HEK293 (cell line): ENCODE measurements around the gene GALNT10.

Experiments
- CTCF ChIA-PET: fragments of 350-600 bp; formaldehyde crosslinking; extraction: SDS; loops from one replicate; lab custom pipeline; 2021; ENCODE audit warnings: antibody characterized with exemption; lab: Yijun Ruan, JAX
- POLR2A ChIA-PET: fragments of 300-600 bp; formaldehyde crosslinking; extraction: SDS; loops from one replicate; lab custom pipeline; 2020; ENCODE audit warnings: antibody characterized with exemption, inconsistent platforms; lab: Yijun Ruan, JAX
- H3K27ac ChIP-seq: fragments of 200-500 bp; sonication (Bioruptor generic); 2 replicates; pipeline ENCODE4 v1.5.1; 2014; ENCODE audit warnings: low read depth, low read length, control low read depth, inconsistent platforms; ENCODE audit errors: extremely low read depth
- H3K36me3 ChIP-seq, 2 experiments: fragments of 200-500 bp in 1 of 2; sonication (Bioruptor generic) in 1 of 2; 1 replicate in 1 of 2; 2 replicates in 1 of 2; pipeline ENCODE4 v1.5.1; 2014 to 2017; ENCODE audit warnings: inconsistent platforms in 2 of 2, low read length in 2 of 2; ENCODE audit not compliant: control insufficient read depth in 2 of 2, insufficient read depth in 1 of 2
- H3K4me1 ChIP-seq: fragments of 200-500 bp; sonication (Bioruptor generic); 2 replicates; pipeline ENCODE4 v1.5.1; 2014; ENCODE audit warnings: mild to moderate bottlenecking, low read length, inconsistent platforms; ENCODE audit not compliant: control insufficient read depth, insufficient read depth
- H3K4me3 ChIP-seq: 2 replicates; pipeline ENCODE4 v1.5.1; 2011; ENCODE audit warnings: low read depth, mild to moderate bottlenecking, control low read depth, low read length, moderate library complexity
- H3K9me3 ChIP-seq: fragments of 200-500 bp; sonication (Bioruptor generic); 2 replicates; pipeline ENCODE4 v1.5.1; 2014; ENCODE audit warnings: low read depth, low read length, inconsistent platforms; ENCODE audit not compliant: control insufficient read depth, insufficient read depth
- GLI2 ChIP-seq: fragments of 450-650 bp; formaldehyde crosslinking; IDR thresholded peaks from 2 replicates; pipeline ENCODE4; 2017; ENCODE audit warnings: missing biosample characterization, missing genetic modification characterization, low read depth, borderline replicate concordance
- KLF7 ChIP-seq: fragments of 450-650 bp; formaldehyde crosslinking; IDR thresholded peaks from 2 replicates; pipeline ENCODE4 v1.5.1; 2016; ENCODE audit warnings: missing biosample characterization, missing genetic modification characterization, borderline replicate concordance
- OVOL3 ChIP-seq: fragments of 450-650 bp; formaldehyde crosslinking; IDR thresholded peaks from 2 replicates; pipeline ENCODE4 v1.5.1; 2016; ENCODE audit warnings: missing biosample characterization, missing genetic modification characterization
- SALL2 ChIP-seq: fragments of 450-650 bp; formaldehyde crosslinking; IDR thresholded peaks from 2 replicates; pipeline ENCODE4 v1.5.0; 2017; ENCODE audit warnings: missing biosample characterization, mild to moderate bottlenecking, missing genetic modification characterization, borderline replicate concordance
- TRIM28 ChIP-seq: IDR thresholded peaks from 2 replicates; pipeline ENCODE4 v1.6.1; 2011; ENCODE audit warnings: low read length, control low read depth, borderline replicate concordance
- YY1 ChIP-seq: fragments of 450-650 bp; formaldehyde crosslinking; IDR thresholded peaks from 2 replicates; pipeline ENCODE4 v1.5.1; 2018; ENCODE audit warnings: missing biosample characterization, missing genetic modification characterization
- ZBTB1 ChIP-seq: fragments of 450-650 bp; formaldehyde crosslinking; IDR thresholded peaks from 2 replicates; pipeline ENCODE4 v1.5.1; 2016; ENCODE audit warnings: missing biosample characterization, missing genetic modification characterization
- ZFHX2 ChIP-seq: fragments of 450-650 bp; formaldehyde crosslinking; conservative IDR thresholded peaks from 2 replicates; pipeline ENCODE4 v1.5.1; 2016; ENCODE audit warnings: missing biosample characterization, missing genetic modification characterization
- ZNF132 ChIP-seq: fragments of 450-650 bp; formaldehyde crosslinking; IDR thresholded peaks from 2 replicates; pipeline ENCODE4 v1.5.1; 2017; ENCODE audit warnings: missing biosample characterization, missing genetic modification characterization, borderline replicate concordance
- ZNF148 ChIP-seq: fragments of 450-650 bp; formaldehyde crosslinking; IDR thresholded peaks from 2 replicates; pipeline ENCODE4 v1.5.0; 2017; ENCODE audit warnings: missing biosample characterization, missing genetic modification characterization, borderline replicate concordance
- ZNF16 ChIP-seq: fragments of 450-650 bp; formaldehyde crosslinking; IDR thresholded peaks from 2 replicates; pipeline ENCODE4 v1.5.1; 2016; ENCODE audit warnings: low read depth, missing biosample characterization, missing genetic modification characterization
- ZNF169 ChIP-seq: fragments of 450-650 bp; formaldehyde crosslinking; IDR thresholded peaks from 2 replicates; pipeline ENCODE4 v1.5.1; 2016; ENCODE audit warnings: missing biosample characterization, missing genetic modification characterization
- ZNF211 ChIP-seq: fragments of 450-650 bp; formaldehyde crosslinking; IDR thresholded peaks from 2 replicates; pipeline ENCODE4 v1.5.1; 2016; ENCODE audit warnings: low read depth, missing biosample characterization, missing genetic modification characterization
- ZNF223 ChIP-seq: fragments of 450-650 bp; formaldehyde crosslinking; IDR thresholded peaks from 2 replicates; pipeline ENCODE4 v1.5.1; 2016; ENCODE audit warnings: missing biosample characterization, missing genetic modification characterization
- ZNF26 ChIP-seq: fragments of 450-650 bp; formaldehyde crosslinking; IDR thresholded peaks from 2 replicates; pipeline ENCODE4 v1.5.1; 2016; ENCODE audit warnings: missing biosample characterization, missing genetic modification characterization
- ZNF335 ChIP-seq: fragments of 450-650 bp; formaldehyde crosslinking; conservative IDR thresholded peaks from 2 replicates; pipeline ENCODE4 v1.5.1; 2016; ENCODE audit warnings: missing biosample characterization, missing genetic modification characterization
- ZNF341 ChIP-seq: fragments of 450-650 bp; formaldehyde crosslinking; IDR thresholded peaks from 2 replicates; pipeline ENCODE4; 2016; ENCODE audit warnings: low read depth, missing biosample characterization, missing genetic modification characterization
- ZNF37A ChIP-seq: fragments of 450-650 bp; IDR thresholded peaks from 2 replicates; pipeline ENCODE4 v1.5.1; 2018; ENCODE audit warnings: missing biosample characterization, missing genetic modification characterization
- ZNF404 ChIP-seq: fragments of 450-650 bp; formaldehyde crosslinking; IDR thresholded peaks from 2 replicates; pipeline ENCODE4 v1.5.1; 2017; ENCODE audit warnings: missing biosample characterization, missing genetic modification characterization
- ZNF433 ChIP-seq: fragments of 450-650 bp; formaldehyde crosslinking; IDR thresholded peaks from 2 replicates; pipeline ENCODE4 v1.5.1; 2016; ENCODE audit warnings: missing biosample characterization, missing genetic modification characterization, low read depth
- ZNF501 ChIP-seq: fragments of 450-650 bp; formaldehyde crosslinking; IDR thresholded peaks from 2 replicates; pipeline ENCODE4 v1.5.1; 2016; ENCODE audit warnings: missing biosample characterization, missing genetic modification characterization
- ZNF626 ChIP-seq: fragments of 450-650 bp; sonication (Bioruptor Pico); formaldehyde crosslinking; IDR thresholded peaks from 2 replicates; pipeline ENCODE4 v1.5.1; 2018; ENCODE audit warnings: missing biosample characterization, missing genetic modification characterization, inconsistent platforms
- ZNF76 ChIP-seq: fragments of 450-650 bp; formaldehyde crosslinking; IDR thresholded peaks from 2 replicates; pipeline ENCODE4; 2016; ENCODE audit warnings: low read depth, missing biosample characterization, missing genetic modification characterization, borderline replicate concordance
- TF ChIP-seq, protein P1 (sequence below): fragments of 450-650 bp; formaldehyde crosslinking; IDR thresholded peaks from 2 replicates; pipeline ENCODE4 v1.5.1; 2017; ENCODE audit warnings: missing biosample characterization, missing genetic modification characterization
- TF ChIP-seq, protein P2 (sequence below): fragments of 450-650 bp; formaldehyde crosslinking; conservative IDR thresholded peaks from 2 replicates; pipeline ENCODE4 v1.5.1; 2016; ENCODE audit warnings: low read depth, missing biosample characterization, missing genetic modification characterization

The GALNT10 gene

DNA sequence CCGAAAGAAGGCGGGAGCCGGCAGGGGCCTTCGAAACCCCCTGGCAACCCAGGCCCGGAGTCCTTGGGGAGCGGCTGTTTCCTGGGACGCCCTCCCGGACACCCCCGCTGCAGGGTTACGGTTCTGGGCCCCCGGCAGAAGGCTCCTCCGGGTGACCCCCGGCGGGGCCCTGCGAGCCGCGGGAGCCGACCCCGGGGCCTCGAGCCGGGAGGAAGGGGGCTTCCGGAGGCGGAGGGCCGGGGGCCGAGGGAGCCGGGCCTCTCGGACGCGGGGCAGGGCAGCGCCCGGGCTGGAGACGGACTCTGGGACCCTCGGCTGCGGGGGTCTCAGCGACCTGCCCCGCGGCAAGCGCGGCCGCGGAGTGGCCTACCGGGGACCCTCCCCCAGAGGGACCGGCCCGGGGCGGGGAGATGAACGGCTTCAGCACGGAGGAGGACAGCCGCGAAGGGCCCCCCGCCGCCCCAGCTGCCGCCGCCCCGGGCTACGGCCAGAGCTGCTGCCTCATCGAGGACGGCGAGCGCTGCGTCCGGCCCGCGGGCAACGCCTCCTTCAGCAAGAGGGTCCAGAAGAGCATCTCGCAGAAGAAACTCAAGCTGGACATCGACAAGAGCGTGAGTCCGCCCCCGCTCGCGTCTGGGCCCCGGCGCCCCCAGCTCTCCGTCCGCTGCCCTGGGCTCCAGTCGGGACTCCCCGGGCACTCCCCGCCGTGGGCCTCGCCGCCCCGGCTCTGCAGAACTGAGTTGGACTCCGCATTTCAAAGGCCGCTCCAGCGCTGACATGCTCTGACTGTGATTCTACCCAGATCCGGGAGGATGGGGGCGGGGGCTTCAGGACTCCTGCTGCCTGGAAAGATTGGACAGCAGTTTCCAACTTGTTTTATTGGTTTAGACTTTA is 255.9 kb downstream of the GALNT10 start:
- peaks cover 8 to 37% of the 10 kb centered on the region in 2 experiments; a peak in 2 of 3 replicates for H3K36me3 ChIP-seq
- peak overlapping the region; percentile 87 for H3K27ac ChIP-seq
- H3K4me3 ChIP-seq: peak overlapping the region; percentile 88
- H3K4me1 ChIP-seq: peaks cover 12% of the 10 kb centered on the region; the same call in 1 of the 2 replicates
- ChIA-PET POLR2A (interaction anchor here (0.6 to 0.9 kb wide), 2 partner anchors 8 to 169 kb away, joined by 3 to 4 read pairs; no protein-coding TSS in a partner anchor), CTCF (interaction anchor here (1.1 kb wide), 1 partner anchor 42 kb away, joined by 3 read pairs; no protein-coding TSS in a partner anchor)
- no peaks in the 10 kb centered on the region for H3K9me3 ChIP-seq
- TF ChIP-seq ZNF26 (tag by site-specific recombination) (no peak), OVOL3 (tag by site-specific recombination) (no peak), ZNF148 (tag by site-specific recombination) (no peak), ZNF335 (tag by site-specific recombination) (peak; percentile 63; the same call in 1 of the 2 replicates), ZNF501 (tag by site-specific recombination) (peak; percentile 75; the same call in 1 of the 2 replicates), ZNF223 (tag by site-specific recombination) (no peak), ZNF76 (tag by site-specific recombination) (0 out of 2 replicates have a peak, but pooled peaks have one; percentile 14), ZNF132 (tag by site-specific recombination) (no peak), ZNF169 (tag by site-specific recombination) (no peak), ZNF211 (tag by site-specific recombination) (no peak), TRIM28 (no peak), ZNF37A (tag by site-specific recombination) (no peak), ZNF433 (tag by site-specific recombination) (no peak), ZNF341 (tag by site-specific recombination) (no peak), SALL2 (tag by site-specific recombination) (no peak), KLF7 (0 out of 2 replicates have a peak, but pooled peaks have one; percentile 21), ZFHX2 (tag by site-specific recombination) (peak; percentile 48), GLI2 (tag by site-specific recombination) (no peak), YY1 (no peak), ZNF16 (no peak), ZNF404 (tag by site-specific recombination) (no peak), ZBTB1 (tag by site-specific recombination) (no peak), ZNF626 (tag by site-specific recombination) (no peak)
- TF ChIP-seq, protein P1, sequence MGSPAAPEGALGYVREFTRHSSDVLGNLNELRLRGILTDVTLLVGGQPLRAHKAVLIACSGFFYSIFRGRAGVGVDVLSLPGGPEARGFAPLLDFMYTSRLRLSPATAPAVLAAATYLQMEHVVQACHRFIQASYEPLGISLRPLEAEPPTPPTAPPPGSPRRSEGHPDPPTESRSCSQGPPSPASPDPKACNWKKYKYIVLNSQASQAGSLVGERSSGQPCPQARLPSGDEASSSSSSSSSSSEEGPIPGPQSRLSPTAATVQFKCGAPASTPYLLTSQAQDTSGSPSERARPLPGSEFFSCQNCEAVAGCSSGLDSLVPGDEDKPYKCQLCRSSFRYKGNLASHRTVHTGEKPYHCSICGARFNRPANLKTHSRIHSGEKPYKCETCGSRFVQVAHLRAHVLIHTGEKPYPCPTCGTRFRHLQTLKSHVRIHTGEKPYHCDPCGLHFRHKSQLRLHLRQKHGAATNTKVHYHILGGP (tag by site-specific recombination): no peak
- TF ChIP-seq, protein P2, sequence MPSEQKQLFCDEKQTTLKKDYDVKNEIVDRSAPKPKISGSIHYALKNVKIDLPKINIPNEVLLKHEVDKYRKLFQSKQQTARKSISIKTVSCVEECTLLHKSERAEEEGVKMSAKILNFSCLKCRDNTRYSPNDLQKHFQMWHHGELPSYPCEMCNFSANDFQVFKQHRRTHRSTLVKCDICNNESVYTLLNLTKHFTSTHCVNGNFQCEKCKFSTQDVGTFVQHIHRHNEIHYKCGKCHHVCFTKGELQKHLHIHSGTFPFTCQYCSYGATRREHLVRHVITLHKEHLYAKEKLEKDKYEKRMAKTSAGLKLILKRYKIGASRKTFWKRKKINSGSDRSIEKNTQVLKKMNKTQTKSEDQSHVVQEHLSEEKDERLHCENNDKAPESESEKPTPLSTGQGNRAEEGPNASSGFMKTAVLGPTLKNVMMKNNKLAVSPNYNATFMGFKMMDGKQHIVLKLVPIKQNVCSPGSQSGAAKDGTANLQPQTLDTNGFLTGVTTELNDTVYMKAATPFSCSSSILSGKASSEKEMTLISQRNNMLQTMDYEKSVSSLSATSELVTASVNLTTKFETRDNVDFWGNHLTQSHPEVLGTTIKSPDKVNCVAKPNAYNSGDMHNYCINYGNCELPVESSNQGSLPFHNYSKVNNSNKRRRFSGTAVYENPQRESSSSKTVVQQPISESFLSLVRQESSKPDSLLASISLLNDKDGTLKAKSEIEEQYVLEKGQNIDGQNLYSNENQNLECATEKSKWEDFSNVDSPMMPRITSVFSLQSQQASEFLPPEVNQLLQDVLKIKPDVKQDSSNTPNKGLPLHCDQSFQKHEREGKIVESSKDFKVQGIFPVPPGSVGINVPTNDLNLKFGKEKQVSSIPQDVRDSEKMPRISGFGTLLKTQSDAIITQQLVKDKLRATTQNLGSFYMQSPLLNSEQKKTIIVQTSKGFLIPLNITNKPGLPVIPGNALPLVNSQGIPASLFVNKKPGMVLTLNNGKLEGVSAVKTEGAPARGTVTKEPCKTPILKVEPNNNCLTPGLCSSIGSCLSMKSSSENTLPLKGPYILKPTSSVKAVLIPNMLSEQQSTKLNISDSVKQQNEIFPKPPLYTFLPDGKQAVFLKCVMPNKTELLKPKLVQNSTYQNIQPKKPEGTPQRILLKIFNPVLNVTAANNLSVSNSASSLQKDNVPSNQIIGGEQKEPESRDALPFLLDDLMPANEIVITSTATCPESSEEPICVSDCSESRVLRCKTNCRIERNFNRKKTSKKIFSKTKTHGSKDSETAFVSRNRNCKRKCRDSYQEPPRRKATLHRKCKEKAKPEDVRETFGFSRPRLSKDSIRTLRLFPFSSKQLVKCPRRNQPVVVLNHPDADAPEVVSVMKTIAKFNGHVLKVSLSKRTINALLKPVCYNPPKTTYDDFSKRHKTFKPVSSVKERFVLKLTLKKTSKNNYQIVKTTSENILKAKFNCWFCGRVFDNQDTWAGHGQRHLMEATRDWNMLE (tag by site-specific recombination): no peak
